OCI-M1 (cell line): Measurements from ENCODE around the gene NMNAT3.

Experiments
- DNase-seq: peaks from one replicate; lab custom pipeline; 2025; lab: John Stamatoyannopoulos, UW

NMNAT3 gene

DNA sequence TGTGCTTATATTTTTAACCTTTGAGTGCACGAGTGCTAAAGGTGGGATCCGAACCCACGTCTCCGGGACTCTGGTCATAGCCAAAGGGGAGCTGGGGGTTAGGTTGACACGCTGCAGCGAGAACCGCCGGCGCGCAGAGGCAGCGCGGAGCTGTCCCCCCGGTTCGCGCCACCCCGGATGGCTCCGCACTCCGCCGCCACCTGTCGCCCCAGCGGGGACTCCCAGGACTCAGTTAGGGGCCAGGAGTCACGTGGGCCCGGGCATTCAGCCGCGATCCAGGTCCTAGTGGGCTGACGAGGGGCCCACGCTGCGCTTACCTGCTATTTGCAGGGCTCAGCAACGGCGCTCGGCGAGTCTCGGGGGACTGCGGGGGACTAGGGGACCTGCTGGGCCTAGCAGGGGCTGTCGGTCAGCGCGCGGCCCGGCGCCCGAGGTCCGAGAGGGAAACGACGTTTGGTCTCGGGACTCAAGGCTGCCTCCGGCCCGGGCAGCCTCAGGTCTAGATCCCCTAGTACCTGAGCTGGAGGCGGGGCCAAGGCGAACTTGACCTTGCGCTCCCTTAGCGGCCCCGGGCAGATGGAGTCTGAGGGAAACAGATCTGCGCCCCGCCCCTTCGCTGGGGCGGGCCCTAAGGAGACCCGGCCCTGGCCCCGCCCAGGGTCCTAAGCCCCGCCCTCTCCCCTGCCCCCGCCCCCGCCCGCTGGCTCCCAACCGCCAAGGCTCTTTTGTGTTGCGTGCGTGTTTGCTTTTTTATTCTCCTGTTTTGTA, at the start of gene NMNAT3:
NMNAT3 (minus strand) TSS at position 585 of the 768 bp plus-strand sequence. CDS start 50,248 bp downstream, outside the sequence.
- peak; percentile 92 for DNase-seq

DNA sequence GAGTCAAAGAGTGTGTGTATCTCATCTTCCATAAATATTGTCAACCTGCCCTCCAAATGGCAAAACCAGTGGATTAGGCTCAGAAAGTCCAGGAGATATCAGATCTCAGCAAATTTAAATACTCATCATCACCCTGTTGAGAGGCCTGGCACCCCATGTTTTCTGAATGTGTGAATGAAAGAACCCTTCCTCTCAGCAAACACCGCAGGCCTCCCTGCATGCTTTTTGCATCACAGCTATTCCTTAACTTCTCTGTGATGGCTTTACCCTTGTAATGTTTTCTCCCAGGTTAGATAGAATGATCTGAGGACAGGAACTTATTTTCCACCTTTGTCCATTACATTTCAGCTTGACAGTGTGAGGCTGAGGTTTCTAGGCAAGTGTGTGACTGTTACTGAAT, 43.6 kb upstream of the NMNAT3 start:
- no peak for DNase-seq

DNA sequence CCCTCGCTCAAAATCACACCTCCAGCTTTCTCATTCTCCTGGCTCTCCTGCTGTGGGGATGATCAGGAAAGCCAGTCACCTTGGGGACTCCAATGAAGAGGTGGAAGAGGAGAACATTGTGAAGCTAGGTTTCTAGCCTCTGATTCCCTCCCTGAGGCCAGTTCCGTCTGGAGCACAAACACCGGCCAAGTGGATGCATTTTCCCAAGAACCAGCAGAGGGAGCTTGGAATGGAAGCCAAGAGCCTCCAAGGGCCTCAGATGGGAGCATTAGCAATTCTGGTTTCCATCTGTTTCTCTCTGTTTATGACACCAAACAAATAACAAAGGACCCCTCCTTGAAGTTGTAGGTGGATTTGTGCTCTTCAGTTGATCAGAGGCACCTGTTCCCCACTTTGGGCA, 40.6 kb upstream of the NMNAT3 start:
- peak; percentile 48 for DNase-seq

DNA sequence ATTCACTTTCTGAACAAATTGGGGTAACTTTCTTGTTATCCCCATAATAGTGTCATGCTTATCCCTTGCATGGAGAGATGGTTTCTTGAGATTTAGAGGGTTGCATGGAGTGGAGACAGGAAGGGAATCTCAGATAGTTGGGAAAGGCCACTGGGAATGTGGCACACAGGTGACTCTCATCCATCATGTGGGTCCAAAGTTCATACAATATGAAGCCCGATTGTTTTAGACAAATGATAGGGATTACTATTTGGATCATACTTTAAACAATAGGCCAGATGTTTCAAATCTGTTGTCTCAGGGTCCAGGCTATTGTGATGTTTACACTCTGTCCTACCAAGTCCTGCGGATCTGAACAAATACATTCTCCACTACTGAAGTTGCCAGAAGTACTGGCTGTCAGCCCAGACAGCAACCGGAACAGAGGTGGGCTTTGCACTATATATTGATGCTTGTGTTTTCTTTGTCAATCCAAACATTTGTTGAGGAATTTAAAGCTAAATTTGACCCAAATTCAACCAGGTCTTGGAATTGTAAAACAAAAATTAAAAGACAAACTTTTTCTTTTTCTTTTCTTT, 39.2 kb upstream of the NMNAT3 start:
- DNase-seq = no peak

DNA sequence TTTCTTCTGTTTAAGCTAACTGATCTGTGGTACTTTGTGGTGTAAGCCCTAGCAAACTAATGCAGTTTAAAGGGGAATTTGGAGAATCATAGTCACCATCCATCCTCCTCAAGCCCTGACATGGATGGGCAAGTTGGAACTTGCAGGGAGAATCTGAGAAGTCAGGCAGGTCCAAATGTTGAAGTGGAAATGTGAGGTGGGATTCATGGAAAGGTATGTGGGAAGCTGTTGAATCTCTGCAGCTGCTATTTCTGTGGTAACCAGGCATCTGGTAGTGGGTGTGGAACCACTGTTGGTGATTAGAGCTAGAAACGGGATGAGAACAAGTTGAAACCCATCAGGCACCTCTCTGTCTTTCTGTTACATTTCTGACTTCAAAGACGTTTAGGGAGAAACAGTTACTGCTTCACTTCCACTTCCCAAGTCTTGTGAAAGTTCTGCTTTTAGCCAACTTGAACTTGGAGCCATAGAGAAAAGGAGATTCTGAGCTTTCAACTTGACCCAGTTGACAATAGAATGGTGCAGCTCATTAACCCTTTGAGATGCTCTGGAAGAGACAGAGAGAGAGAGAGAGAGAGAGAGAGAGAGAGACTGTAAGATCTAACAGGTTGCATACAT, 38.1 kb upstream of the NMNAT3 start:
- no peak for DNase-seq

DNA sequence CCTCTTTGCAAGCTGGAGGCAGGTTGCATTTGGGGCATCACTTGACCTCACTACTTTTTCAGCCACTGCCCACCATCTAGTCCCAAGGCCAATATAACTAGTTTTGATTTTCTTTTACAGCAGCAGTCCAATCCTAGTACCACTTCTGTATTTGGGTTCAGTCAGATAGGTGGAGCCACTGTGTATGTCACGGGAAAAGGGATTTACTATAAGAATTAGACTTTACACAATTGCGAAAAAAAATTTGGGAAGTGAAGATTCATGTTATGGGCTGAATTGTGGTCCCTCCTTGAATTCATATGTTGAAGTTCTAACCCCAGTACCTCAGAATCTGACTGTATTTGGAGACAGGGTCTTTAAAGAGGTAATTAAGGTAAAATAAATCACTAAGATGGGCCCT, 37.4 kb upstream of the NMNAT3 start:
- no peak for DNase-seq

DNA sequence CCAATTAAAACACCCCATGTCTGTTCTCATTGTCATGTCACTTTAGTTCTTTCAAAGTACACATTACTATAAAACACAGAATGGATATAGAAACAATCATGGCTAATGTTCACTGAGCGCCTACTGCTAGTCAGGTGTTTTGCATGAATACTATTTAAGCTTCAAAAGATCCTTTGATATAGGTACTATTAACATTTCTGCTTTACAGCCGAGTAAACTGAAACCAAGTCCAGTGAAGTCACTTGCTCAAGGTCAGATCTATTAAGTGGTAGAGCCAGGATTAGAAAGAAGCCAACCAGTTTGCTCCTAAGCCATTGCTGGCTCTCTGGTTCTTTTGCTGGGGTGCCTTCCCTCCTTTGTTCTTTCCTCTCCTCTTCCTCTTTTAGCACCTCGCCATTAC, 32.4 kb upstream of the NMNAT3 start:
- no peak for DNase-seq

DNA sequence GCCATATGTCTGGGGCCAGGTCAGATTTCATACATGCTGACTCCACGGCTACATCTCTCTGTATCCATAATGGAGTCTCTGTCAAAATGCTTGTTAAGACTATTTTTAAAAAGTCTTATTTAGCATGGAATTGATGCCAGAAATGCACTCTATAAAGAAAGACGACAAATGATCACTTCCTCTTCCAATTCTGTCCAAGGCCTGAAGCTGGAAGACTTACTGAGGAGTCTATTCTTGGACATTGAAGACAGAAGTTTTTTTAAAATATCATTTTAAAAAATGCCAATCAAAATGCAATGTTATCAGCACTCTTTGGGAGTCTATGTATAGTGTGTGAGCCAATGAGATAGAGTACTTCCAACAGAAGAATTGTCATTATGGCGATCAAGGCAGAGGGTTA, 27.9 kb upstream of the NMNAT3 start:
- DNase-seq = no peak

DNA sequence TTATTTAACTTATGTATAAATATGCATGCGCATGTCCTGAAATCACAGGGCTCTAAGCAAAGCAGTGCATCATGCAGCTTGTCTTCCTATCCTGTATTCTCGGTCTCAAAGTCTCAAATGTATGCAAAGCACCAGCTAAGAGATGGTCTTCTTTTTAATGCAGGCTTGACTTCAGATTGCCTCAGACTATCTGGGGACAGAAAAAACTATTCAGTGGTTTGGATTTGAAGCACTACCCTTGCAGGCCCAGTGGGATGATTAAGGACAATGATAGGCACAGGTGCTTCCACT, 18.5 kb upstream of the NMNAT3 start:
- no peak for DNase-seq

DNA sequence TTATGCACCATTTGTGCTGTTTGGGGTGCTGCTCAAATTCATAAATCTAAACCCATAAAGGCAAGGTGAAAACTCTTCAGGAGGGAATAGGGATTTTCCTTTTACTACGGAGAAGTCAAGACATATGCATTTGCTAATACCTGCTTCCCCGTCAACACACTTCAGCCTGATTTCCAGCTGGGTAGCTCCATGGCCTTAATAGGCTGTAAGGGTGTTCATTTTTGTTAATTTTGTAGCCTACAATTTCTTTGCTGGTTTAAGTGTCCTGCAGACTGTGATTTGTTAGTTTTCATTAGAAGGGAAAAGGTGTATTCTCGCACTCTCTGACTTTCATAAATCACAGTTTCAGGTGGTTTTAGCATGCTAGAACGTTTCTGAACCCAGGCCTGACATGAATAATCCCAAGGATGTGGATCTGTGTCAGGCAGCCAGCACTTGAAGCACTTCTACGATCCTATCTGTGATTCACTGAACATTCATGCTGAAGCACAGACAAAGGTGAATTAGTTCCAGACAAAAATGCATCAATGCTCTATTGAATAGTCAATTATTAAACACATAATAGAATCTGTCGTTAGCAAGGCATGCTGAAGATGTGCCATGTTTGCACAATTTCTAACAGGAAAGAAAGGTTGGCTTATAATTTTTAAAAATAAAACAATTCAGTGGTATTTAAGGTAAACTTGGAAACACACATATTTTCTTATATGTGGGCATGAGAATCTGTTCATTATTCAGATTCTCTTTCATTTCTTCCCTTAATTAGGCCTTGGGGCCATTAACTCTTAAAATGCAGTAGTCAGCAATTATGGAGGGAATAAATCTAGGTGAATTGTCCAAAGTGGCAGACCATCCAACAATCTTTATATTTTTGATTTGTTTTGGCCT, 17.9 kb upstream of the NMNAT3 start:
- no peak for DNase-seq

DNA sequence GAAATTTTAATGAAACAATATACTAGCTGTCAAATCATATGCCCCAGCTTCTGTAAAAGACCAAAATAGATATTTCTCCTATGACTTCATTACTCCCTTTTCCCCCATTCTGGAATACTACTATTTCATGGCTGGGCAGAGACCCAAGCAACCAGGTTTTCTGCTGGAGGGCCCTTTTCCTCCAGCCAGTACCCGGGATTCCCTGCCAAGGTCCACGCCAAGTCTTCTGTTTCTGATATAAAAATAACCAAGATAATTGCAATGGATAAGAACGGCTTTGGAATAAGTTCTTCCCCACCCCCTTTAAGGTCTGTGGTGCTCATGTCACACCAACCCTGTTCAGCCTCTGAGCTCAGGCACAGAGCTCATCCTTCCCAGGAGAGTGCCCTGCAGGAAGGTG, 17.2 kb upstream of the NMNAT3 start:
- DNase-seq = no peak

DNA sequence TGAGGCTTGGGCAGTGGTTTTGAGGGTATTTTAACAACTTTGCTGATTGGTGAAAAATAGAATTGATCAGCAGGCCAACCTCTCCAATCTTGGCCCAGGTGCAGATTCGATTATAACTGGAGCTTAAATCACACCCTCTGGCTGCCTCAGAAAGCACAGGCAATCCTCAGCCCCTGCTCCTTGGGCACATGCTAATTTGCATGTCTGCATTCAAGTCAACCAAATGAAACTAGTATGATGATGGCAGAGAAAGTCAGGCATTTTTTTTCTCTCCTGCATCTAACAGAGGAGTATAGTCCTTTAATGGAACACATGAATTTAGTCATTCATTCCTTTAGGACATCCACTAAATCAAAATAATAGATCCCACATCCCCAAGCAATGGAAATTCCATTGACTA, 16.8 kb upstream of the NMNAT3 start:
- DNase-seq = no peak

DNA sequence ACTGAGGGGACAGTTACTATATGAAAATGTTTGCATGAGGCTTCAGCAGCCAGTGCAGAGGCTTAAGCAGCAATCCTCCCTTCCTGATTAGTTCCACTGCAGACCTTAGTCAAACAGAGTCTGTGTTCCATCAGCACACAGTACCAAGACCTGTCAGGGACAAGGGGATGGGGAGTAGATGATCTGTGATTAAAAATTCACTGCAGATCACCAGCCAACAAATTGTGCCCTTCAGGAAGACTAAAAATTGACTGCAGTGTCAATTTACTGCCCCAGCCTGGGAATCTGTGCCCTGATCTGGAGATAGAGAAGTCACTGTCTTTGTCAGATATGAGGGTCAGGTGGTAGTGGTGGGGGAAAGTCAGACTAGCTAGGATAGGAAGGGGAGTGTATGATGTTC, 13.8 kb upstream of the NMNAT3 start:
- DNase-seq = no peak

DNA sequence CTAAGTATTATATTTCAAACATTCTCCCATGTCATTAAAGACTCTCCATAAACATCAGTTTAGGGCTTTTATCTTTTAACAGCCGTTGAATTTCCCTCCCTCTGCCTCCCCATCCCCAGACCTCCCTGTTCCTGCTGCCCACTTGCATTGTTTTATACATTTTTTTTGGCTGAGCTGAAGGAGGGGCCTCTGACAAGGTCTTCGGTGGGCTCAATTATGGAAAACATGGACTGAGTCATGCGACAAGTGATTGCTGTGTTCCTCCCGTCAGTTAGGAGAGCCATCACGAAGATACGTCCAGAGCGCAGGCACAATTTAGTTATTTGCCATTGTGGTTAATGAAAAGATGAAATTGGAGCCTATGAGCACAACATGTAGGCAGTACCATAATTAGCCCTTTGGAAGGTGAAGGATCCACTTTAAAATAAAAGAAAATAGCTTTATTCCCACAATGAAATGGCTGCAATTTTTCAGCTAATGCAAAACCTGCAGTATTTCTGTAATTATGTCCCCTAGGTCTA, 12.0 kb upstream of the NMNAT3 start:
- DNase-seq = no peak

DNA sequence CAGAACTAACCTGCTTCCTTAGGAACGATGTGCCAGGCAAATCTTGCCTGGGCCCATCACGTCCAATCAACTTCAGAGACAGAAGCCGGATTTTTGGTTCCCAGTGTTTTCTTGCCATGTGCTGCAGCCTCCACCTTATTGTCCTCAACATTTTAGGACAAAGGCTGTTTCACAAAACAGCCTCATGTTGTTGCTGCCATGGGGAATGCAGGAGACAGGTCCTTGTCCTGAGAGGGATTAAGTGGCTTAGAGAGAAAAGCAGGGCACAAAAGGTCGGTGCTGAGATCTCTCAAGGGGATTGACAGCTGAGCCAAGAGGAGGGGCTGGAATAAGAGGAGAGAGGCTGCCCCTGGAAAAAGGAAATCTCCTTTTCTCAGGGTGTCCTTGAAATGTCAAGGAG, 11.3 kb upstream of the NMNAT3 start:
- no peak for DNase-seq

DNA sequence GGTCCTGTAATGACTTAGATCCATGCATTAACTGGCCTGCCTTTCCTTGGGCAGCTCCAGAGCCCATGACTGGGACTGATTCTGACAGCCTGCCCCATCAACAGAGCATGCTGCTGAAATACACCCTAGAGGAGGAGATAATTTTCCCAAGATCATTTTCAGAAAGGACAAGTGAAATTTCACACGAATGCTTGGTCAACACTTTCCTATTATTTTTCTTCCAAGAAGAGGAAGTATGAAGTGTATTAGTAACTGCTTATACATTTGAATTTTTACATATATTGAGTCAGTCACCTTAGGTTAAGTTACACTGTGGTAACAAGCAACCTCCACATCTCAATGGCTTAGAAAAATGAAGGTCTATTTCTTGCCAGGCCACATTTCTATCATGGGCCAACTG, 9.7 kb upstream of the NMNAT3 start:
- no peak for DNase-seq

DNA sequence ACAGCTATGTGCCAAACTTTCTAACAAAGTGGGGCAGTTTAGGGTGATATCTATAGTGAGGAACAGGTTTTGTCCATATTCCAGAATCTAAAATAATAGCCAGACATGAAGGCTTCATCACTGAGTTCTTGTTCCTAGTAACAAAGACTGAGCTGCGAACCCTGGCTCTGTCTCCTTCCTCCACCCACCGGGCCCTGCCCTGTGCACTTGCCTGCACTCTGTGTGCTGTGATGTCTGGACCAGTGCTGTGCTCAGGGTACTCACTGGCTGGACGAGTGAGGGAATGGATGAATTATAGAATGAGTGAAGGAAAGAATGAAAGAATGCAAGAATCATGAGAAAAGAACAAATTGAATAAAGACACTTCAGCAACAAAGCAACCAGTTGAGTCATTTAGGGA, 8.9 kb upstream of the NMNAT3 start:
- DNase-seq = no peak

DNA sequence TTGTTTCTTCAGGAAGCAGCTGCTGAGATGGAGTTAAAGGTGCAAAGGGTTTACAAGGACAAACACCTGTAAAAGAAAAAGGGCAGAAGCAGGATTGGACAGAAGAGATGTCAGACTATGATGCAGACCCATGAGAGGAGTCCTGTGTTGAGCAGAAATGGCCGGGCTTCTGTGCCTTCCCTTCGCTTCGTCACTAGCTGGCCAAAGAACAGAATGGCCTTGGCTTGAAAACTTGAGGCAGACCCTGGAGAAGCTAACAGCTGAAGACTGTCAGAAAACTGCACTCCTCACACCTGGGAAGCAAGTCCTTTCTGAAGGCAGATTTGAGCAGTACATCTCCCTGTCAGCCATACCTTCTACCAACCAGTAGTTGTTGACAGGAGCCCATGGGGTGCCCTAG, 8.4 kb upstream of the NMNAT3 start:
- no peak for DNase-seq

DNA sequence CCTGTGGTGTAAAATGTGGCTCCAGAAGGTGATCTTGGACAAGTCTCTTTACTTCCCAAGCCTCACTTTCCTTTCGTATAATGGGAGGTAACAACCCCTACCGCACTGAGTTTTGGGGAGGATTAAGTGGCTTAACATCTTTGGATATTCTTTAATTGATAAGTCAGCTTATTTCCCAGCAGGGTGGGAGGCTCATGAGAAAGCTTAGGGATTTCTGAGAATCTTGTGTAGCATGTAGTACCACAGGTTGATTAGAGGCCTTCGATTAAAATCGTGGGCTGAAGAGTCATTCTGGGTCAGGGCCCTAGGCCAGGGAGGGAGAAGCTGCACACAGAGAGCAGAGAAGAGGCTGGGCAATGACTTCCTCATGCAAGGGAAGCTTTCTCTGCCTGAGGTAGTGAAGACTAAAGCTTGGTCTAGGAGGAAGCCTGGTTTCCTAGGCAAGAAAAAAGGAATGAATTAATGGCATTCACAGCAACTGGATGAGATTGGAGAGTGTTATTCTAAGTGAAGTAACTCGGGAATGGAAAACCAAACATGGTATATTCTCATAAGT, 1.5 kb upstream of the NMNAT3 start:
- peak; percentile 86 for DNase-seq

DNA sequence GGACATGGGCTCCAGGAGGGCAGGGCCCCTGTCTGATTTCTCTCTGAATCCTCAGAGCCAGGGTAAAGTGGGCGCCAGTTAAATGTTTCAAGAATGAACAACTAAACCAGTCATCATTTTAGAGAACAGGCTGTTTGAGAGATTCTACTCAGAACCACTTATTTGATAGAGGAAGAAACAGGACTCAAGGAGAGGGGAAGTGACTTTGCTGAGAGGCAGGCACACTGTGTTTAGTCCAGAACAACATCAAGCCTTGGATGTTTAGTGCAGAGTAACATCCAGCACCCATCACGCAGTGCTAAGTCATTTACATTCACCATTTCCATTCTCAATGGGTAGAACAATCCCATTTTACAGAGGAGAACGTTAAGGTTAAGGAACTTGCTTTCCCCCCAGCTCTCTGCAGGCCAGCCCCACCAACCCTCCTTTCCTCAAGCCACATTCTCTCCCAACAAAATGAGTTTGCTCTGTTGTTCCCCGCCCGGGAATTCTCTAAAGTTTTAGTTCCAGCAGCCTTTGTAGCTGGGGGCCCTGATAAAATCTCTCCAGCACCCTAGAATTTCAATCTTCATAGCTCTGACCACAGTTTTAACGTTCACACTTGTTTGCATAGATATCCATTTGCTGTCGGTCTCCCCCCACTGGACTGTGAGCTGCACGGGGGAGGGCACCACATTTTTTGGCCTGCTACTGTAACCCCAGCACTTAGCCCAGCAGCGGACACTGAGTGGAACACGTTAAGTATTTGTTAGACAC, 962 bp downstream of the NMNAT3 start:
- peak; percentile 49 for DNase-seq

DNA sequence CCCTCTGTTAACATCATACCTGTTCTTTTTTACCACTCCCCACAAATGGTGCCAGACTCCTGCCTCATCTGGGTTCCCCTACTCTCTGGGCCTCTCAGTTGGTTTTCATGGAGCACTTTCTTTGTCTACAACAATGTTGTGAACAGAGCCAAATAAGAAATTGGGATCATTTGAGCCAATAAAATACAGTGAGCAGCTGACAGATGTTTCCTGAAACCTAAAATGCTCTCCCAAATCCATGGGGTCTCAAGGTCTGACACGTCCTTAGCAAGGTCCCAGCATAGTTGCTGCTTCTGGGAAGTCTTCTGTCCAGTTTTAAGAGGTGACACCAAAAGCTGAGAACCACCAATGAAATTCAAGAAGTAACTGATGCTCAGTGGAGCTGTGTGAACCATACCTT, 1.7 kb downstream of the NMNAT3 start:
- DNase-seq = peak; percentile 40
